NT2/D1 (cell line): ENCODE results near the gene GGT7.
A peak's percentile ranks its signal among the peaks of the same experiment; 100 is the strongest.
"Not testable (repeated sequence)": the region's sequence is repeated elsewhere in the genome, so short reads cannot be mapped to it uniquely, and the experiment has no call there.

ENCODE experiments used
- DNase-seq: peaks from one replicate; pipeline ENCODE4 v3.0.0-alpha.2; 2011; ENCODE audit warnings: low read depth, low spot score
- H3K27me3 ChIP-seq: 2 replicates; pipeline ENCODE4 v1.6.0; 2011; ENCODE audit warnings: mild to moderate bottlenecking; ENCODE audit not compliant: insufficient read length, insufficient read depth
- H3K36me3 ChIP-seq: 2 replicates; pipeline ENCODE4 v1.6.1; 2011; ENCODE audit warnings: mild to moderate bottlenecking, low read length, mixed read lengths; ENCODE audit not compliant: insufficient read depth, insufficient read length
- H3K4me1 ChIP-seq: 2 replicates; pipeline ENCODE4 v1.5.1; 2011; ENCODE audit not compliant: insufficient read depth, insufficient read length
- H3K4me3 ChIP-seq: 2 replicates; pipeline ENCODE4 v1.5.1; 2011; ENCODE audit warnings: low read depth; ENCODE audit not compliant: insufficient read length
- H3K9ac ChIP-seq: 2 replicates; pipeline ENCODE4 v1.6.0; 2011; ENCODE audit warnings: low read depth; ENCODE audit not compliant: insufficient read length
- H3K9me3 ChIP-seq: 2 replicates; pipeline ENCODE4 v1.5.1; 2011; ENCODE audit warnings: mild to moderate bottlenecking, low read length; ENCODE audit not compliant: insufficient read depth
- SUZ12 ChIP-seq: IDR thresholded peaks from 2 replicates; pipeline ENCODE4 v1.6.1; 2011; ENCODE audit not compliant: insufficient read length, insufficient read depth; ENCODE audit errors: extremely low read depth
- YY1 ChIP-seq: IDR thresholded peaks from 2 replicates; pipeline ENCODE4 v1.6.1; 2011; ENCODE audit not compliant: insufficient read length, insufficient read depth
- ZNF274 ChIP-seq: IDR thresholded peaks from 2 replicates; pipeline ENCODE4 v1.6.1; 2011; ENCODE audit warnings: mild to moderate bottlenecking, low read depth, low read length

Gene GGT7

DNA sequence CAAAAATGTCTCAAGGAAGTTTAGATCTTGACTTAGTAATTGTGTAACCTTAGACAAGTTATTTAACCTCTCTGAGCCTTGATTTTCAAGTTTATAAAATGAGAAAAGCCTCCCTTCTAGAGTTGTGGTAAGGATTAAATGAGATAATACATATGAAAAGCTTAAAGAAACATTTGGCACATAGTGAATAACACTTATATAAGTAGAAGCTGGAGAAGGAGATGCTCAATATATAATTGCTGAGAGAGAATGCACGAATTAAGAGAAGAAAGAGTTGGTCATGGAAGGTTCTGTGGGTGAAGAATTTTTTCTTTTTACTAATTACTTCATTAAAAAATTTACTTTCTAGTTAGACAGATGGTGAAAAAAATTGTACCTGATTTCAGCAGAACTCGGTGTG lies 9.0 kb upstream of the GGT7 start:
- H3K4me3 ChIP-seq: no peak overlapping the region
- no peak overlapping the region for H3K9ac ChIP-seq
- peaks cover 6% of the 10 kb centered on the region for H3K36me3 ChIP-seq
- no peaks in the 10 kb centered on the region for H3K4me1 ChIP-seq
- H3K9me3 ChIP-seq: no peaks in the 10 kb centered on the region
- H3K27me3 ChIP-seq: peaks cover 13% of the 10 kb centered on the region
- TF ChIP-seq SUZ12 (no peak), YY1 (no peak), ZNF274 (no peak)
- DNase-seq: no peak

- H3K4me3 ChIP-seq, H3K9me3 ChIP-seq, H3K9ac ChIP-seq, DNase-seq, H3K4me1 ChIP-seq, H3K36me3 ChIP-seq: not testable (repeated sequence)
- H3K27me3 ChIP-seq: peaks cover 16% of the 10 kb centered on the region
Observed at GRCh38 chr20:34880971-34881370, 8.3 kb upstream of the GGT7 start.

DNA sequence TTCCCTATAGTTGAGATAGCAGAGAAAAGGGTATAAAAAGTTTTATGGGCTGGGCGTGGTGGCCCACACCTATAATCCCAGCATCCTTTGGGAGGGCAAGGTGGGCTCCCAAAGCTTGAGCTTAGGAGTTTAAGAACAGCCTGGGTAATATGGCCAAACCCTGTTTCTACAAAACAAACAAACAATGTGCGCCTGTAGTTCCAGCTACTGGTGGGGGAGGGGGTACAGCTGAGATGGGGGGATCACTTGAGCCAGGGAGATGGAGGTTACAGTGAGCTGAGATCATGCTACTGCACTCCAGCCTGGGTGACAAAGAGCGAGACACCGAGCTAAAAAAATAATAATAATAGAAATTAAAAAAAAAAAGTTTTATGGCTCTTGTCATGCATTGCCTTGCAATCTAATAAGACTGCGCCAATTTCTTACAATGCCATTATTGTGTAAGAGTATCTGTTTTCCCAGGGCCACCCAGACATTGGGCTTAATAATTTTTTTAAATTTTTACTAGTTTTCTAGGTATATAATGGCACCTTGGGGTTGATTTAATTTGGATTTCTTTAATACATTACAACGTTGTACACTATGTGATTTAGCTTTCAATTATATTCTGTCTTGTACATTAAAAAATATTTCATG lies 7.7 kb upstream of the GGT7 start:
- TF ChIP-seq SUZ12: no peak
- no peak for TF ChIP-seq YY1
- TF ChIP-seq ZNF274: no peak
- Histone ChIP-seq H3K36me3 (peaks cover 6% of the 10 kb centered on the region), H3K27me3 (peaks cover 16% of the 10 kb centered on the region), H3K4me3 (no peak overlapping the region), H3K9ac (no peak overlapping the region), H3K4me1 (no peaks in the 10 kb centered on the region), H3K9me3 (no peaks in the 10 kb centered on the region)
- DNase-seq: no peak

GRCh38 chr20:34876406-34877282 lies 4.0 kb upstream of the GGT7 start, which contains the start of gene ACSS2:
ACSS2 (plus strand) TSS chr20:34876612; CDS start chr20:34876646, 34 bp downstream.
- no peak for DNase-seq
- Histone ChIP-seq H3K4me3 (peak within 1 kb of the TSS; percentile 83), H3K27me3 (peaks cover 37% of the 10 kb centered on the region), H3K4me1 (peaks cover under 1% of the 10 kb centered on the region), H3K9me3 (no peaks in the 10 kb centered on the region), H3K9ac (peak within 1 kb of the TSS; percentile 88), H3K36me3 (no peaks in the 10 kb centered on the region)
- no peak for TF ChIP-seq ZNF274

GRCh38 chr20:34875642-34876405 lies 3.2 kb upstream of the GGT7 start:
- Histone ChIP-seq H3K27me3 (peaks cover 41% of the 10 kb centered on the region), H3K36me3 (no peaks in the 10 kb centered on the region), H3K9ac (no peak overlapping the region), H3K4me1 (peaks cover 4% of the 10 kb centered on the region), H3K4me3 (peak overlapping the region; percentile 9), H3K9me3 (no peaks in the 10 kb centered on the region)
- peak; percentile 97 for DNase-seq
- no peak for TF ChIP-seq YY1

GRCh38 chr20:34874094-34874654 lies 1.5 kb upstream of the GGT7 start:
- Histone ChIP-seq H3K36me3 (peaks cover 5% of the 10 kb centered on the region), H3K27me3 (peaks cover 41% of the 10 kb centered on the region), H3K4me1 (peaks cover 4% of the 10 kb centered on the region), H3K9me3 (no peaks in the 10 kb centered on the region), H3K4me3 (no peak overlapping the region), H3K9ac (no peak overlapping the region)
- TF ChIP-seq SUZ12 (no peak), ZNF274 (no peak), YY1 (no peak)
- DNase-seq: peak; percentile 68

DNA sequence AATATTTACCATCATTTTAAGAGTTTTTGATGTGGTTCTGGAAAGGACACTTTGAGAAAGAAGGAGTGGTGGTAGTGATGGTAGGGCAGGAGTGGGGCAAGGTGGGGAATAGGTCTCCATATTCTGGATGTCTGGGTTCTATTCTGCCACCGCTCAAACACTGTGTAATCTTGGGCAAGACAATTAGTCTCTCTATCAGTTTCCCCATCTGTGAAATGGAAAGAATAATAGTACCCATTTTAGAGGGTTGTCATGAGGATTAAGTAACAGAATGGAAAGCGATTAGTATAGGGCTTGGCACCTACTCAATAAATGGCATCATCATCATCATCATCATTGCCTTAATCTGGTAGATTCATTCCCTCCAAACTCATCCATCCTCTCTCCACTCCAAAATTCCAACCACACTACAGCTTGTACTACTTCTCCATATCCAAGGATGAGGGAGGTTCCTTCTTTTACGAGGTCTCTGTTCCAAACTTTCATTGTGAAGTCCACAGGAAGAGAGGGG lies 982 bp upstream of the GGT7 start:
- H3K27me3 ChIP-seq: peaks cover 41% of the 10 kb centered on the region
- H3K4me1 ChIP-seq: peaks cover 4% of the 10 kb centered on the region
- no peak overlapping the region for H3K9ac ChIP-seq
- no peak overlapping the region for H3K4me3 ChIP-seq
- no peak for TF ChIP-seq YY1
- no peak for TF ChIP-seq SUZ12
- no peak for TF ChIP-seq ZNF274
- H3K36me3 ChIP-seq: peaks cover 5% of the 10 kb centered on the region
- no peaks in the 10 kb centered on the region for H3K9me3 ChIP-seq
- no peak for DNase-seq
